ENCODE data around the gene C16orf87.
A peak's percentile ranks its signal among the peaks of the same experiment; 100 is the strongest.
"Not testable (repeated sequence)": the region's sequence is repeated elsewhere in the genome, so short reads cannot be mapped to it uniquely, and the experiment has no call there.

The C16orf87 gene

DNA sequence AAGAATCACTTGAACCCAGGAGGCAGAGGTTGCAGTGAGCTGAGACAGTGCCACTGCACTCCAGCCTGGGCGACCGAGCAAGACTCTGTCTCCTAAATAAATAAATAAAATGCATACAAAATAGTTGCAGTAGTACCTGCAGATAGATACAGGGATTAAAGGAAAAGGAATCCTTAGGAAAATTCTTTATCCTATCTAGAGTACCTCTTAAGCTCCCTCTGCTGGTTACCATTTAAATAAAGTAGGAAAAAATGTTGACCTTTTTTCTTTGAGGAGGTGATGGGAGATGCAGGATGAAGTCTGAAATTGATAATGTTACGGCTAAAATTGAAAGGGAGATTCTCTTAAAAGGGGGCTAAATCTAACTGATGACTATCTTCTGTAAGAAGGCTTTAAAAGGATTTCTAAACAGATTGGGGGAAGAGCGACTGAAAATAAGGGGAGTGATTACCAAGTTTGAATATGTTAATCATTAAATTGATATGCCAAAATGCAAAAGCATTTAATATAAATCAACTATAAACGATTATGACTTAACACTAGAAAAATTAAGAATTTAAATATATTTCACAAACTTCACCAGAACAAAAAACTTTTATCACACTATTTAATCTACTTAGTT is 29.4 kb downstream of the C16orf87 start:
- Histone ChIP-seq H3K27me3 (ENCODE audit: low read depth) (no peaks in the 10 kb centered on the region), H3K9me3 (no peaks in the 10 kb centered on the region), H3K36me3 (replicated peaks) (no peaks in the 10 kb centered on the region; the same call in 1 of the 2 replicates), H3K4me1 (no peaks in the 10 kb centered on the region), H3K4me3 (no peak overlapping the region)
- DNase-seq (ENCODE audit: low spot score in 2 of 2), result peak in 1 of 2 experiments; percentile 47
- in situ Hi-C loops (cut with MboI; ENCODE audit: low sequenced_read_pairs), result no loop called here

DNA sequence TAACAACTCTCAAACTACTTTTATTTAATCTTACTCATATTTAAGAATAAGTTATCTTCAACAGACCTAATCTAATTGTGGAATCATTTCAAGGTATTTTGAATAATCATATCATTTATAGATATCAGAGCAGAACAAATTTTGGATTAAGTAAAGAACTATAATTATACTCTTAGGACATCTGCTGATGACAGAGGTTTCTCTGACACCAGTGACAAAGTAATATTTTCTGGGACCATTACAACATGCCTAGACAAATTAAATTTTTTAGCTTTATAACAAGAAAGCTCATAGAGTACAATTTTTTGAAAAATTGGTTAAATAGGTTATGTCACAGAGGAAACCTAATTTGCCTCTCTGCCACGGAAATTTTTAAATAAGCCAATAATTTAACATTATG is 30.5 kb downstream of the C16orf87 start:
- no peak for DNase-seq (ENCODE audit: low spot score in 2 of 2)
- no peaks in the 10 kb centered on the region; the same call in 1 of the 2 replicates for H3K36me3 ChIP-seq (replicated peaks)
- H3K27me3 ChIP-seq (ENCODE audit: low read depth), result no peaks in the 10 kb centered on the region
- no peak overlapping the region for H3K4me3 ChIP-seq
- H3K9me3 ChIP-seq, result no peaks in the 10 kb centered on the region
- H3K4me1 ChIP-seq, result no peaks in the 10 kb centered on the region
- in situ Hi-C loops (cut with MboI; ENCODE audit: low sequenced_read_pairs), result no loop called here

GRCh38 chr16:46797501-46797900 is 33.5 kb downstream of the C16orf87 start:
- no peaks in the 10 kb centered on the region for H3K36me3 ChIP-seq (replicated peaks)
- no peaks in the 10 kb centered on the region for H3K9me3 ChIP-seq
- no peak overlapping the region for H3K4me3 ChIP-seq
- in situ Hi-C loops (cut with MboI; ENCODE audit: low sequenced_read_pairs), result no loop called here
- no peaks in the 10 kb centered on the region for H3K4me1 ChIP-seq
- H3K27me3 ChIP-seq (ENCODE audit: low read depth), result no peaks in the 10 kb centered on the region
- no peak for DNase-seq (ENCODE audit: low spot score in 2 of 2)

DNA sequence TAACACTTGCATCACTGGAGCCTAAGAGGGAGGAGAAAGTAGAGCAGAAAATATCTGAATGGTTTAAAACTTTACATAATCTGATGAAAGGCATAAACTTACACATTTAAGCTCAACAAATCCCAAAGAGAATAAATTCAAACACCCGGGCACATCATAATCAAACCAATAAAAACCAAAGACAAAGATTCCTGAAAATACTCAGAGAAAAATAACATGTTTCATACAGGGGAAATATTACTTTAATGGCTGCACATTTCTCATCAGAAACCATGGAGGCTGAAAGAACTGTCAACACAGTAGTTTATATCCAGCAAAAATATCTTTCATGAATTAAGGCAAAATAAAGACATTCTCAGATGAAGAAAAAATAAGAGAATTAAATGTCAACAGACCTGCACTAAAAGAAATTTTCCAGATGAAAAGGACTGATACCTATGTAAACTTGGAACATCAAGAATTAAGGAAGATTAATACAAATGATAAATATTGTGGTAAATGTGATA is 34.2 kb downstream of the C16orf87 start:
- in situ Hi-C loops (cut with MboI; ENCODE audit: low sequenced_read_pairs), result no loop called here
- Histone ChIP-seq H3K4me1 (no peaks in the 10 kb centered on the region), H3K36me3 (replicated peaks) (no peaks in the 10 kb centered on the region), H3K4me3 (no peak overlapping the region), H3K27me3 (ENCODE audit: low read depth) (no peaks in the 10 kb centered on the region), H3K9me3 (no peaks in the 10 kb centered on the region)
- no peak for DNase-seq (ENCODE audit: low spot score in 2 of 2)

DNA sequence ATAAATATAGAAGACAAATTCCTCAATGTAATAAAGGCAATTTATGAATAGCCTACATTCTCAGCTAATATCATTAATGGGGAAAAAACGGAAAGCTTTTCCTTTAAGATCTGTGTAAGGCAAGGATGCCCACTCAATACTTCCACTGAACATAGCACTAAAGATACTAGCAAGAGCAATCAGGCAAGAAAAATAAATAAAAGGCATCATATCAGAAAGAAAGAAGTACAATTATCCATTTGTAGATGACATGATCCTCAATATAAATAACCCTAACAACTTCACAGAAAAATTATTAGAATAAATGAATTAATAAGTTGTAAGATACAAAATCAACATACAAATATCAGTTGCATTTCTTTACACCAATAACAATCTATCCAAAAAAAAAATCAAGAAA is 37.1 kb downstream of the C16orf87 start:
- H3K4me3 ChIP-seq, result no peak overlapping the region
- DNase-seq (ENCODE audit: low spot score in 2 of 2), result no peak
- H3K27me3 ChIP-seq (ENCODE audit: low read depth), result no peaks in the 10 kb centered on the region
- no peaks in the 10 kb centered on the region for H3K4me1 ChIP-seq
- no peaks in the 10 kb centered on the region for H3K36me3 ChIP-seq (replicated peaks)
- in situ Hi-C loops (cut with MboI; ENCODE audit: low sequenced_read_pairs), result no loop called here
- no peaks in the 10 kb centered on the region for H3K9me3 ChIP-seq

- no peaks in the 10 kb centered on the region for H3K9me3 ChIP-seq
- no peaks in the 10 kb centered on the region for H3K27me3 ChIP-seq (ENCODE audit: low read depth)
- no peak for DNase-seq (ENCODE audit: low spot score in 2 of 2)
- H3K4me3 ChIP-seq, result no peak overlapping the region
- H3K4me1 ChIP-seq, result no peaks in the 10 kb centered on the region
- in situ Hi-C loops (cut with MboI; ENCODE audit: low sequenced_read_pairs), result no loop called here
- H3K36me3 ChIP-seq (replicated peaks), result no peaks in the 10 kb centered on the region
Observed at GRCh38 chr16:46790599-46791270, 40.2 kb downstream of the C16orf87 start.

GRCh38 chr16:46789499-46790414 is 41.2 kb downstream of the C16orf87 start:
- no peaks in the 10 kb centered on the region for H3K27me3 ChIP-seq (ENCODE audit: low read depth)
- no peaks in the 10 kb centered on the region for H3K9me3 ChIP-seq
- no peak for DNase-seq (ENCODE audit: low spot score in 2 of 2)
- no peak overlapping the region for H3K4me3 ChIP-seq
- no peaks in the 10 kb centered on the region for H3K4me1 ChIP-seq
- in situ Hi-C loops (cut with MboI; ENCODE audit: low sequenced_read_pairs), result no loop called here
- H3K36me3 ChIP-seq (replicated peaks), result no peaks in the 10 kb centered on the region

GRCh38 chr16:46788891-46789474 is 42.0 kb downstream of the C16orf87 start:
- Histone ChIP-seq H3K4me3 (no peak overlapping the region), H3K36me3 (replicated peaks) (no peaks in the 10 kb centered on the region), H3K27me3 (ENCODE audit: low read depth) (no peaks in the 10 kb centered on the region), H3K9me3 (no peaks in the 10 kb centered on the region), H3K4me1 (no peaks in the 10 kb centered on the region)
- DNase-seq (ENCODE audit: low spot score in 2 of 2), result no peak
- in situ Hi-C loops (cut with MboI; ENCODE audit: low sequenced_read_pairs), result no loop called here

- Histone ChIP-seq H3K36me3 (replicated peaks) (no peaks in the 10 kb centered on the region), H3K4me3 (no peak overlapping the region), H3K27me3 (ENCODE audit: low read depth) (no peaks in the 10 kb centered on the region), H3K4me1 (no peaks in the 10 kb centered on the region), H3K9me3 (no peaks in the 10 kb centered on the region)
- in situ Hi-C loops (cut with MboI; ENCODE audit: low sequenced_read_pairs), result no loop called here
- no peak for DNase-seq (ENCODE audit: low spot score in 2 of 2)
Observed at GRCh38 chr16:46787909-46788308, 43.1 kb downstream of the C16orf87 start.

DNA sequence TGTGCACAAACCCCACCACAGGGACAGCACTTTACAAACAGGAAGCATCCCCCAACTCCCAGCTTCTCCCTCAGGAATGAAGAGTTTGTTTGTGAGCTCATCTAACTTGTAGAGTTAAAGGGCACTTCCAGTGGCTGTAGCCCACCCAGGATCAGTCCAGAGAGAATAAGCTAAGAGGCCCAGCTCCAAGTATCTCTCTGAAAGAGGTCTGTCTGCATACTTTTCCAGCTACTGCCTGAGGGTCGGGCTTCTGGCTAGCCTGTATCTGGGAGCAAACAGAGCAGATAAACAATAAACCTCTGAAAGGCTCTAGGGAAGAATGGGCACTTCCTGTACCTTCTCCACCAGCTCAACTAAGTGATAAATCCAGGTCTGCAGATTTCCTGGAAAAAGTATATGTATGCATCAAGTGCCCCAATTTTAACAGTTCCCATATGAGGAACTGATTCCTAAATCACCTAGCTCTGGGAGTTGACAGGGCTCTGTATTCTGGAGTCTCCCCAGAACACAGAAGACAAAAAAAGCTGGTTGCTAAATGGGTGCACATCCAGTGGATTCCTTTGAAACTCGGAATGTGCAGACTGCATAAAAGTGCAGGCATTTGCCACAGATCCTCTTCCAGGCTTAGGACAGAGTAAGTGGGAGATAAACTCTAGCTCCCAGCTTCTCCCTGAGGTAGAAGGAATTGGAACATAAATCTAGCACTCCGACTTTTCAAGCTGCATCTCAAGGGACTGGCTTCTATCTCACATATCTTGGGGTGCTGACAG is 45.7 kb downstream of the C16orf87 start:
- Histone ChIP-seq H3K4me3 (no peak overlapping the region), H3K4me1 (no peaks in the 10 kb centered on the region), H3K9me3 (no peaks in the 10 kb centered on the region), H3K27me3 (ENCODE audit: low read depth) (no peaks in the 10 kb centered on the region), H3K36me3 (replicated peaks) (no peaks in the 10 kb centered on the region)
- no peak for DNase-seq (ENCODE audit: low spot score in 2 of 2)
- in situ Hi-C loops (cut with MboI; ENCODE audit: low sequenced_read_pairs), result no loop called here

DNA sequence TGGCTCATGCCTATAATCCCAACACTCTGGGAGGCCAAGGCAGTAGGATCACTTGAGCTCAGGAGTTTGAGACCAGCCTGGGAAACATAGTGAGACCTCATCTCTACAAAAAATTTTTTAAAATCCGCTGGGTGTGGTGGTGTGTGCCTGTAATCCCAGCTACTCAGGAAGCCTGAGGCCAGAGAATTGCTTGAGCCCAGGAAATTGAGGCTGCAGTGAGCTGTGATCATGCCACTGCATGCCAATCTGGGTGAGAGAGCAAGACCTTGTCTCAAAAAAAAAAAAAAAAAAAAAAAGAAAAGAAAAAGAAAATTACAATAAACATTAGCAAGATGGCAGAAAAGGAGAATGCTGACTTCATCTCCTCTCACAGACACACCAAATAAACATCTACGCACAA is 46.4 kb downstream of the C16orf87 start:
- H3K9me3 ChIP-seq; H3K4me3 ChIP-seq; DNase-seq (ENCODE audit: low spot score in 2 of 2); H3K4me1 ChIP-seq; H3K36me3 ChIP-seq (replicated peaks); H3K27me3 ChIP-seq (ENCODE audit: low read depth); in situ Hi-C loops (cut with MboI; ENCODE audit: low sequenced_read_pairs): not testable (repeated sequence)

GRCh38 chr16:46783800-46784199 is 47.2 kb downstream of the C16orf87 start:
- Histone ChIP-seq H3K4me1 (no peaks in the 10 kb centered on the region), H3K36me3 (replicated peaks) (no peaks in the 10 kb centered on the region), H3K9me3 (0 out of 2 replicates have a peak, but pooled peaks cover under 1% of the 10 kb centered on the region), H3K27me3 (ENCODE audit: low read depth) (no peaks in the 10 kb centered on the region), H3K4me3 (no peak overlapping the region)
- DNase-seq (ENCODE audit: low spot score in 2 of 2), result no peak
- in situ Hi-C loops (cut with MboI; ENCODE audit: low sequenced_read_pairs), result no loop called here

- no peaks in the 10 kb centered on the region for H3K27me3 ChIP-seq (ENCODE audit: low read depth)
- no peak for DNase-seq (ENCODE audit: low spot score in 2 of 2)
- in situ Hi-C loops (cut with MboI; ENCODE audit: low sequenced_read_pairs), result no loop called here
- no peak overlapping the region for H3K4me3 ChIP-seq
- peaks cover 3% of the 10 kb centered on the region; the same call in 1 of the 2 replicates for H3K9me3 ChIP-seq
- H3K36me3 ChIP-seq (replicated peaks), result no peaks in the 10 kb centered on the region
- H3K4me1 ChIP-seq, result no peaks in the 10 kb centered on the region
Observed at GRCh38 chr16:46782320-46782719, 48.7 kb downstream of the C16orf87 start.
